Kidney (tissue), 14 donors: ENCODE measurements around the gene DTNB. TPM values are rescaled to one million over a fixed set of nuclear protein-coding genes. Genes with fewer than 3 reads are reported as not detected.

Source experiments
- DNase-seq, 5 donors: peaks; one replicate each; pipeline ENCODE4 v3.0.0-alpha.2; 2013 to 2020
- FAIRE-seq: peaks from 2 replicates; lab custom pipeline; 2012; peaks lifted over from hg19 to GRCh38; lab: Jason Lieb, UNC
- H3K27ac ChIP-seq, 2 donors: one replicate each; pipeline ENCODE4 v1.7.0; 2013; ENCODE audit warnings: low read depth in 2 of 2, low read length in 2 of 2, inconsistent platforms in 1 of 2
- H3K27me3 ChIP-seq: one replicate; pipeline ENCODE4 v1.7.1; 2013; ENCODE audit warnings: low read length, inconsistent platforms; ENCODE audit not compliant: control insufficient read depth, insufficient read depth
- H3K36me3 ChIP-seq, 3 donors: one replicate each; pipeline versions ENCODE4 v1.7.0 to v1.7.1; 2013; ENCODE audit warnings: low read length in 3 of 3, control low read depth in 1 of 3, inconsistent platforms in 1 of 3; ENCODE audit not compliant: insufficient read depth in 3 of 3, control insufficient read depth in 2 of 3
- H3K4me1 ChIP-seq, 3 donors: one replicate each; pipeline versions ENCODE4 v1.7.0 to v1.7.1; 2013; ENCODE audit warnings: low read length in 3 of 3, inconsistent platforms in 1 of 3, low read depth in 1 of 3; ENCODE audit not compliant: control insufficient read depth in 2 of 3, insufficient read depth in 2 of 3
- H3K4me3 ChIP-seq, 3 donors: one replicate each; pipeline versions ENCODE4 v1.7.0 to v1.8.1; 2013; ENCODE audit warnings: low read length in 3 of 3, control low read depth in 1 of 3, inconsistent platforms in 1 of 3
- H3K9ac ChIP-seq, 3 donors: one replicate each; pipeline versions ENCODE4 v1.7.0 to v1.7.1; 2013; ENCODE audit warnings: low read length in 3 of 3, control low read depth in 1 of 3, inconsistent platforms in 1 of 3
- H3K9me3 ChIP-seq, 3 donors: one replicate each; pipeline versions ENCODE4 v1.7.0 to v1.7.1; 2013; ENCODE audit warnings: low read length in 3 of 3, control low read depth in 1 of 3, inconsistent platforms in 1 of 3; ENCODE audit not compliant: control insufficient read depth in 2 of 3, insufficient read depth in 1 of 3
- intact Hi-C: fragments of 100-400 bp; cut with DNase I; formaldehyde crosslinking; loops from one replicate; pipeline ENCODE4 v1.11.1; 2022
- polyA plus RNA-seq: library from polyadenylated mRNA; stranded (reverse); fragments of 350-450 nt; fragmentation: Illumina TruSeq; extraction: RNeasy Lipid Tissue Mini Kit (QIAGEN cat#74804); gene quantifications from one replicate; pipeline ENCODE4 v1.2.3, GENCODE V29; 2014; ENCODE audit warnings: low read depth, low replicate concordance; ENCODE audit not compliant: insufficient read depth
- total RNA-seq: library from RNA; stranded (reverse); fragmentation: NEBNext Ultra II Directional; extraction: Animal tissue kit (Norgen Biotek cat#: 25700); gene quantifications from one replicate; pipeline ENCODE4 v1.2.1, GENCODE V29; 2021
- TF ChIP-seq, protein P1 (sequence below): IDR thresholded peaks from 3 replicates; pipeline ENCODE4 v1.5.1; 2012; ENCODE audit warnings: mild to moderate bottlenecking, moderate library complexity, borderline replicate concordance; ENCODE audit not compliant: insufficient read depth; ENCODE audit errors: extremely low read depth
- donor health status: control.
- donor health status: control.
- donor health status: control.
- donor health status: control.
- donor health status: control.
- donor health status: DM: yes; HTN: yes; CAD: no.
- donor health status: Normal renal cell carcinoma (clear cell type).

DTNB gene
- total and polyA plus RNA-seq, 2 donors from 2014 or later: 23.0 to 28.1 TPM

- no peaks in the 10 kb centered on the region for H3K36me3 ChIP-seq
- DNase-seq: no peak
- no peak overlapping the region for H3K9ac ChIP-seq
- no peaks in the 10 kb centered on the region for H3K27me3 ChIP-seq
- intact Hi-C loops: no loop called here
- H3K9me3 ChIP-seq: no peaks in the 10 kb centered on the region
- TF ChIP-seq, protein P1, sequence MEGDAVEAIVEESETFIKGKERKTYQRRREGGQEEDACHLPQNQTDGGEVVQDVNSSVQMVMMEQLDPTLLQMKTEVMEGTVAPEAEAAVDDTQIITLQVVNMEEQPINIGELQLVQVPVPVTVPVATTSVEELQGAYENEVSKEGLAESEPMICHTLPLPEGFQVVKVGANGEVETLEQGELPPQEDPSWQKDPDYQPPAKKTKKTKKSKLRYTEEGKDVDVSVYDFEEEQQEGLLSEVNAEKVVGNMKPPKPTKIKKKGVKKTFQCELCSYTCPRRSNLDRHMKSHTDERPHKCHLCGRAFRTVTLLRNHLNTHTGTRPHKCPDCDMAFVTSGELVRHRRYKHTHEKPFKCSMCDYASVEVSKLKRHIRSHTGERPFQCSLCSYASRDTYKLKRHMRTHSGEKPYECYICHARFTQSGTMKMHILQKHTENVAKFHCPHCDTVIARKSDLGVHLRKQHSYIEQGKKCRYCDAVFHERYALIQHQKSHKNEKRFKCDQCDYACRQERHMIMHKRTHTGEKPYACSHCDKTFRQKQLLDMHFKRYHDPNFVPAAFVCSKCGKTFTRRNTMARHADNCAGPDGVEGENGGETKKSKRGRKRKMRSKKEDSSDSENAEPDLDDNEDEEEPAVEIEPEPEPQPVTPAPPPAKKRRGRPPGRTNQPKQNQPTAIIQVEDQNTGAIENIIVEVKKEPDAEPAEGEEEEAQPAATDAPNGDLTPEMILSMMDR: no peak
- no peak for FAIRE-seq
- no peak overlapping the region for H3K27ac ChIP-seq
- no peak overlapping the region for H3K4me3 ChIP-seq
- H3K4me1 ChIP-seq: no peaks in the 10 kb centered on the region
Observed at GRCh38 chr2:25418944-25419677, 254.3 kb downstream of the DTNB start.

GRCh38 chr2:25417715-25418369 lies 255.5 kb downstream of the DTNB start:
- Histone ChIP-seq H3K36me3 (no peaks in the 10 kb centered on the region), H3K4me1 (no peaks in the 10 kb centered on the region), H3K27ac (no peak overlapping the region), H3K4me3 (no peak overlapping the region), H3K27me3 (no peaks in the 10 kb centered on the region), H3K9me3 (no peaks in the 10 kb centered on the region), H3K9ac (no peak overlapping the region)
- TF ChIP-seq, protein P1: no peak
- FAIRE-seq (no peak), DNase-seq (no peak)
- intact Hi-C loops: no loop called here

- Histone ChIP-seq H3K9me3 (no peaks in the 10 kb centered on the region), H3K27me3 (no peaks in the 10 kb centered on the region), H3K9ac (no peak overlapping the region), H3K4me3 (no peak overlapping the region), H3K36me3 (no peaks in the 10 kb centered on the region), H3K27ac (no peak overlapping the region), H3K4me1 (no peaks in the 10 kb centered on the region)
- intact Hi-C loops: no loop called here
- DNase-seq: no peak
- FAIRE-seq: no peak
- TF ChIP-seq, protein P1: no peak
Observed at GRCh38 chr2:25416674-25417073, 256.7 kb downstream of the DTNB start.
